B cell (primary cell): ENCODE measurements around the gene SHC2.
"Not testable (repeated sequence)": the region's sequence is repeated elsewhere in the genome, so short reads cannot be mapped to it uniquely, and the experiment has no call there.

Experiments
- CTCF ChIP-seq: fragments of 200-600 bp; IDR thresholded peaks from one replicate; pipeline ENCODE4 v1.8.0; 2022; ENCODE audit warnings: antibody characterized with exemption, mild to moderate bottlenecking
- EZH2 ChIP-seq: IDR thresholded peaks from 2 replicates; pipeline ENCODE4 v1.6.1; 2012; ENCODE audit warnings: borderline replicate concordance, low read depth, mild to moderate bottlenecking, moderate library complexity, low read length; ENCODE audit not compliant: insufficient read depth, poor library complexity, severe bottlenecking

GRCh38 chr19:411121-411722 lies 49.6 kb downstream of the SHC2 start:
- TF ChIP-seq CTCF, EZH2: not testable (repeated sequence)
